DMS 273 (cell line): ENCODE results near the gene CCDC110.
"Not testable (repeated sequence)": the region's sequence is repeated elsewhere in the genome, so short reads cannot be mapped to it uniquely, and the experiment has no call there.

Experiments used
- DNase-seq: peaks from one replicate; lab custom pipeline; 2025; ENCODE audit not compliant: unreplicated experiment; lab: John Stamatoyannopoulos, UW

The CCDC110 gene

DNA sequence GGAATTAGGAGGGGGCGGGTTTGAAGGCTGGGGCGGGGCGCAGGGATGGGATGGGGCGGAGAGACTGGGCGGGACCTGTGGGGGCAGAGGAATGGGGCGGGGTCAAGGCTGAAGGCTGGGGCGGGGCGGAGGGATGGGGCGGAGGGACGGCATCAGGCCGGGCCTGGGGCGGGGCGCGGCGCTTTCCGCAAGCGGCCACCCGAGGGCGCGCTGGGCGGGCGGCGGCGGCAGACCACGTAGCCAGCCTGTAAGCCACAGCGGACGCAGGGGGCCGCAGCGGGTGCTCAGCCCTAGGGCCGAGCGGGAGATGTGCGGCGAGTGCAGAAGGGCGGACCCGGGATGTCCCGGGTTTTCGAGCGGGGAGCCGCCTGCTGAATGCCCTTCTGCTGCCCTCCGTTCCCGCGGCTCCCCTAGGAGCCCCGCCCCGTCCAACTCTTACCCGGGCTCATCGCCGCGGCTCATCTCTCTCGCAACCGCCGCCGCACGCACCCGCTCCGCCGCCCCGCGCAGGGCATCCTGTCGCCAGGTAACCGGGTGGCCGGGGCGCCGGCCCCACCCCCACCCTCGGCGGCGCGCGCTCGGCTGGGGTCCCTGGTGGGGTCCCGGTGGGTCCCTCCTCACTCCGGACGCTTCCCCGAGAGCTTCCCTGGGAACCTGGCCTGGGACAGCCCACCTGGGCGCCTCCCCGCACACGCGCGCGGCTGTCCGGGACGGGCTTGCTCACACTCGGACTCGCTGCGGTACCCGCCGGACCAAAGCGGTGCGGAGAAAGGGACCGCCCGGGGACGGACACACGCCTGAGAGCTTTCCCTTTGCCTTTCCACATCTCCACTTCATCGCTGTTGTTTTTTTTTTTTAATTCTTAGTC is at the start of gene CCDC110:
CCDC110 (minus strand) TSS at position 499 of the 868 bp plus-strand sequence; CDS start at position 449, 50 bp downstream.
- DNase-seq, result peak; percentile 89

DNA sequence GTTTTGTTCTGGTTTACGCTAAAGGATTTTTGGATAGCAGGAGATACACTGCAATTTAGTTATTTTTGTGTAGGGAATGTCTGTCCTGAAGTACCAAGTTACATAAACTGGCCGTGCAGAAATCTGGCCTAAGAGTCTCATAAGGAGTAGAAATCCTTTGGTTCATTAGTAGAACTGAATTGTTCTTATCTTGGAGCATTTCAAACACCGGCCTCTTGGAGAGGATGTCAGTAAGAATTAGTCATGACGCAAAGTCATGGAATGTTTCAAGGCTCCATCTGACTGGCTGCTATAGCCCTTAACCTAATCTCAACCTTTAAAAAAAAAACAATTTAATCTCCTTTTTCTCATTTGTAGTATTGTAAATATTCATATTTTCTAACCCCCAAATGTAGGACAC is 48.6 kb upstream of the CCDC110 start:
- no peak for DNase-seq

DNA sequence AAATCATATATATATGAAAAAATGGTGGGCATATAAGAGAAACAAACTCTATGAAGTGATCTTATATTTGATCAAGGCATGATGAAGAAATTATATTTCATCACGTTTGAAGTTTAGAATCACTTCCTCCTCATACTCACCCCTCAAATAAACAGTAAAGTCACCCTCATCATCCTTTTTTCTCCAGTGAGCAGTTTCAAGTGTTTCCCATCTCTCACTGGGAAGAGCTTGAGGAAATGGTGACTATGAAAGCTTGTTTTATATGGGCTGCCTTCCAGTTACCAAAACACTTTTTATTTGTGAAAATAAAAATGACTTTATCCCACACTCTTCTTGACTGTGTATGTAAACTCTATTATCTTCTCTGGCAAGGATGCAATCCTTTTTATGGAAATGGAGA is 47.0 kb upstream of the CCDC110 start:
- no peak for DNase-seq

- no peak for DNase-seq
These were observed 46.5 kb upstream of the CCDC110 start for GRCh38 chr4:185518069-185518468.

GRCh38 chr4:185515248-185515647 is 43.7 kb upstream of the CCDC110 start:
- no peak for DNase-seq

GRCh38 chr4:185514182-185514697 is 42.7 kb upstream of the CCDC110 start:
- DNase-seq, result no peak

- no peak for DNase-seq
These were observed 42.1 kb upstream of the CCDC110 start for GRCh38 chr4:185513489-185514181.

GRCh38 chr4:185512516-185512915 is 41.0 kb upstream of the CCDC110 start:
- no peak for DNase-seq

DNA sequence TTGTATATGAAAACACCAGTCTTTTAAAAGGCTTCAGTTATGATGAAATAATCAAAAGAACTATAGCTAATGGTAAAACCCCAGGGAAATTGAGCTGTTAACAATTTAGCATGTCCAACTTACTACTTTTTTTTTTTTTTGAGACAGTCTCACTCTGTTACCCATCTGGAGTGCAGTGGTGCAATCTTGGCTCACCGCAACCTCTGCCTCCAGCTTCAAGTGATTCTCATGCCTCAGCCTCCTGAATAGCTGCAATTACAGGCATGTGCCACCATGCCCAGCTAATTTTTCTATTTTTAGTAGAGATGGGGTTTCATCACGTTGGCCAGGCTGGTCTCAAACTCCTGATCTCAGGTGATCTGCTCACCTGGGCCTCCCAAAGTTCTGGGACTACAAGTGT is 39.7 kb upstream of the CCDC110 start:
- DNase-seq, result not testable (repeated sequence)

DNA sequence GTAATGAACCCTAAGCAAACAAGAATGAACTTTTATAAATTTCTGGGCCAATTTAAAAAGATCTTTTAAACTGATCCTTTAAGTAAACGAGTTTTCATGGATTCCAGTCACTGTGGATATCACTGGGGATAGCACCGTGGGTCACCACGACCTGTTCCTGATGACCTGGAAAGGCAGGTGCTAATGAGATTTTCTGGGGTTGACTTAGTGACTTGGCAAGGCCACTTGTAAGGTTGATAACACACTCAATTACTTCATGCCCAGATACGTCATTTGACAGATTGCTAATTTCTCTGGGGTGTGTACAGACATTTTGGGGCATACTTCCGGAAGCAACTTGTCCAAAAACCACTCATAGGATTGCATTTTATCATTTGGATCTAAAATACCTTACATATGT is 39.3 kb upstream of the CCDC110 start:
- DNase-seq, result no peak

DNA sequence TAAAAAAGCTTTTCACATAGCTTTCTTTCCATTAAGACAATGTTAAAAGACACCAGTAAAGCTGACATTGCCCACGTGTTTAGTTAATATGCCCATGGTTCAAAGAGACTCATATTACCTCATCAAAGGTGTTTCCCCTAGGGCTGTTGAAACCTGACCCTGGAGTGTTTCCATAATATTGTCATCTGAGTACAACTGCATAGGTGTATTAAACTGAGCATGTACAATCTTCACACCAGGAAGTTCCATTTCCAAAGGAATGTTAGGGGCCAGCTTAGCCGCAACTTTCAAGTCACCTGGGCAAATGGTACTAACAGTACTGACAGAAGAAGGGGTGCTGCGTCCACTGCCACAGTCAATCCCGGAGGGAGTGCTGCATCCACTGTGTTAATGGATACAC is 36.6 kb upstream of the CCDC110 start:
- peak; percentile 2 for DNase-seq

DNA sequence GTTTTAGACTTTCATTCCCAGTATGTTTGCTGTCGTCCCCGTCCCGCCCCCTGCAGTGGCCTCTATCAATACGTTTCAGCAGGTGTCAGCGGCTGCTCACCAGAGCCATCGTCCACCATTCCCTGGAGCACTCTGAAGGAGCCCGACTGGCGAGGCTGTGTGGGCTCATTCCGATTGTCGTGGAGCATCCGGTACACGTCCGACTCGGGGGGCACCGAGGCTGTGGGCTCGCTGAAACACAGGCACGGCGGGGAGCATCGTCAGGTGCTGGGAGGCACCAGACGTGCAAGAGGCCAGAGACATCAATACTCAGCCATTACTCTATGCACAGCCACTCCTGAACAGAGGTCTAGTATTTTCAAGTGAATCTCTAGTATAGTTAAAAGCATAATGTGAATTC is 34.9 kb upstream of the CCDC110 start:
- no peak for DNase-seq

DNA sequence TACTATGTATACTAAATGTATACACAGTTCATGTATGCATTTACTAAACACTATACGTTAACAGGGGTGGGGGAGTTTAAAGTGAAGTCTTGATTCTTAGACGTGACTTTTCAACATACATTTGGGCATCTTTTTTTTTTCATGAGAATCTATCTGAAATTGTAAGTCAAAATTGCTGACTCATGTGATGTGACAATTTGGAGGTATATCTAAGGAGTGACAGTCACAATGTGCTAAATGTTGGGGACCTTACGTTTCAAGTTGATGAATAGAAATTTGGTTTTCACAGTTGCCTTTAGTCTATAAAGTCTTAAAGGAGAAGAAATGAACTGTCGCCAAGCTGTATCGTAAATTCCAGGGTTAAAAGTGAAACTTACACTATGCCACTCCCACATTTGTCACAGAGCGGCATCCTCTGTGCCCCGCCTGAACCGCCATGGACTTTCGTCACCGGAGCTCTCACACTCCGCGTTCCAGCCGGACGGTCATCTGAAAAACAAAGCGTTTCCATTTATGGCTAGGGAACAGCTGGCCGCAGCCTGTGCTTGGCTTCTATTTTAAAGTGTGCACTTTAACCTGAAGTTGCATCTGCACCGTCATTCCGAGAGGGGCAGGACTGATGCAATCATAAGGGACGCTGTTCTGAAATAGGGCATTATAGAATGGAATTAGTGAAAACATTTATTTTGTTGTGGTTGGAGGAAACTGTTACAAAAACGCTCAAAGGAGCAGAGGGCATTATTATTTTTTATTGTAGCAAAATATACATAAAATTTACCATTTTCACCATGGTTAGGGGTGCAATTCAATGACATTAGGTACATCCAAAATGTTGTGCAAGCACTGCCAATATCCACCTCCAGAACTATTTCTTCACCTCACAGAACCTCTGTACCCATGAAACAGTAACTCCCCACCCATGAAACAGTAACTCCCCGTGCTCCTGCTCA is 32.8 kb upstream of the CCDC110 start:
- no peak for DNase-seq

- no peak for DNase-seq
These were observed 30.9 kb upstream of the CCDC110 start for GRCh38 chr4:185502386-185502785.

DNA sequence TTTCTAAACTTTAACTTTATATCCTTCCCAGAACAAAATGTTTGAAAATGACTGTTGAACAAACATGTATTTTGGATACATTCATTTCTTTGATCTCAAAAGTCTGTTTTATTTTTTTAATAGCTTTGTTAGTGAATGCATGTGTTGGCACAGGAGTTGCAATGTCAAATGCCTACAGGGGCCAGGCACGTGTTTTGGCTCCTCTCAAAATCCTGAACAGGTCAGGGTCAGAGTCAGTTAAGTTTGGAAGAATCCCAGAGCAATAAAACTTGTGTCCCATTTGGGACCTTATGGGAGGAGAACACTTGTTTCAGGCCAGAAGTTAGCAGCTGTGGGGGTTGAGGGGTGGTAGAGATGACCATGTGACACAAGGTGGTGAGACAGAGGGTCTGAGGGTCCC is 29.0 kb upstream of the CCDC110 start:
- no peak for DNase-seq

- DNase-seq, result no peak
These were observed 28.5 kb upstream of the CCDC110 start for GRCh38 chr4:185500035-185500434.

DNA sequence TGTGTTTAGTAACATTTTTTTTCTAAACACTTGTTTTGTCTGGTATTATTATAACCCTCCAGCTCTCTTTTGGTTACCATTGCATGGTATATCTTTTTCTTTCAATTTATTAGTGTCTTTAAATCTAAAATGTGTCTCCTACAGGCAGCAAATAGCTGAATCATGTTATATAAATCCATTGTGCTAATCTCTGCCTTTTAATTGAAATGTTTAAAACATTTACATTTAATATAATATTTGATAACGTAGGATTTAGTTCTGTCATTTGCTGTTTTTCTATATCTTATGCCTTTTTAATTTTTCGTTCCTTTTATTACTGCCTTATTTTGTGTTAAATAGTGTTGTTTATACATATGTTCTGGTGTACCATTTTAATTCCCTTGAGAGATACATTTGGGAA is 17.1 kb upstream of the CCDC110 start:
- DNase-seq, result no peak

DNA sequence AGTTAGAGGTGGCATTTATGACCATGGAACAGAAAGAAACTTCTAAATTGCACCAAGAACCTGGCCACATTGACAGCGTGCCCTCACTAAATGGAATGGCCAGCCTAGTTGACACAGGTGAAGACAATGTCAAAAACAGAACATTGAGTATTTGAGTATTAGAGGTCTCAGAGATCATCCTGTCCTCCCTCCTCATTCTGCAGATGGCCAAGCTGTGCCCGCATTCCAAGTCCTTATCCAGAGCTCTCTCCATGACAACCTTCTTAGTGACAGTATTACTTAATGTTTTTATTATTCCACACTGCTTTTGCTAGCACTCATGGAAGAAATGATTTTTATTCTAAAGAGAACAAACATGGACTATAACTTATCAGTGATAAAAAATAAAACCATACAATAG is 9.9 kb upstream of the CCDC110 start:
- no peak for DNase-seq

DNA sequence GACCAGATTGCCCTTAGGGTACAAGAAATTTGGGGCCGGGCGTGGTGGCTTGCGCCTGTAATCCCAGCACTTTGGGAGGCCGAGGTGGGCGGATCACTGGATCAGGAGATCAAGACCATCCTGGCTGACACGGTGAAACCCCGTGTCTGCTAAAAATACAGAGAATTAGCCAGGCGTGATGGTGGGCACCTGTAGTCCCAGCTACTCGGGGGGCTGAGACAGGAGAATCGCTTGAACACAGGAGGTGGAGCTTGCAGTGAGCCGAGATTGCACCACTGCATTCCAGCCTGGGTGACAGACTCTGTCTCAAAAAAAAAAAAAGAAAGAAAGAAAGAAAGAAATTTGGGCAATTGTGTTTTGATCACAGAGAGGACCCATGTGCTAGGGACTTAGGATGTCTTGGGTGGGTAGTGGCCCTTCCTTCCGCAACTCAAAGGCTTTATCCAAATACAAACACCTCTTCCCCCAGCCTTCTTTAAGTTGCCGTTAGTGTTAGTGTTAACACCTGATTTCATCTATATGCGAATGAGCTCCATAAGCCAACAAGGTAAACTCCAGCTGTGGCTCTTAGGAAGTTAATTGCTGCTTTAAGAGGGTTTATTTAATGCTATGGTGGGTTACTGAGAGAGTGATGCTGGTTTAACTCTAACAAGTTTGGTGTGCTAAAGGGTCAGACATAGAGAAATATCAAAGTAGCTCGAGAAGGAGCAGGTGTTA is 8.6 kb upstream of the CCDC110 start:
- no peak for DNase-seq

DNA sequence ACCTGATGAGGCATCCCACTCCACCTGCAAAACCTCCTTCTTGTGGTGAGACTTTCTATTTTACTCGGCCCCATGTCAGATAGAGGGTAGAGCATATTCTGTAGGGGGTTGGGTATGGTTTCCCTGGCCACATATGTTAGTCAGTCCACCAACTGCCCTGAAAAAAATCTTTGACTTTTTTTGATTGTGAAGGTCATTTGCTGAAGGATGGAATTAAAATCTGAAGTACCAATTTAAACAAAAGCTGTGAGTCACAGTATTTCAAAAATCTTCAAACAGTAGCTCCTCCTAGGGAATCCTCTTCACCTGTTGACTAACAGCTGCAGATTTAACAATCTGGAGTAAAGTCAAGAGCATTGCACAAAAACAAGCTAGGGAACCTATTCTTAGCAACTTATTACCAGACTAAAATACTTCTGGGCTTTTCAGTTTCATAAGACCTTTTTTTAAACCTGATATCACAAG is 8.0 kb upstream of the CCDC110 start:
- DNase-seq, result no peak
